SIG-M5 (cell line): ENCODE measurements around the gene CRTAC1.
"Not testable (repeated sequence)": the region's sequence is repeated elsewhere in the genome, so short reads cannot be mapped to it uniquely, and the experiment has no call there.

Source experiments
- DNase-seq: peaks from one replicate; lab custom pipeline; 2025; lab: John Stamatoyannopoulos, UW

Gene CRTAC1

DNA sequence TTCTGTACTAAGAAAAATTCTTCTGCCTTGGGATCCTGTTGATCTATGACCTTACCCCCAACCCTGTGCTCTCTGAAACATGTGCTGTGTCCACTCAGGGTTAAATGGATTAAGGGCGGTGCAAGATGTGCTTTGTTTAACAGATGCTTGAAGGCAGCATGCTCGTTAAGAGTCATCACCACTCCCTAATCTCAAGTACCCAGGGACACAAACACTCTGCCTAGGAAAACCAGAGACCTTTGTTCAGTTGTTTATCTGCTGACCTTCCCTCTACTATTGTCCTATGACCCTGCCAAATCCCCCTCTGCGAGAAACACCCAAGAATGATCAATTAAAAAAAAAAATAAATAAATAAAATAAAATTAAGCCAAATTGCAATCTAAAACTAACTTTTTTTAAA lies 188.3 kb downstream of the CRTAC1 start:
- not testable (repeated sequence) for DNase-seq

DNA sequence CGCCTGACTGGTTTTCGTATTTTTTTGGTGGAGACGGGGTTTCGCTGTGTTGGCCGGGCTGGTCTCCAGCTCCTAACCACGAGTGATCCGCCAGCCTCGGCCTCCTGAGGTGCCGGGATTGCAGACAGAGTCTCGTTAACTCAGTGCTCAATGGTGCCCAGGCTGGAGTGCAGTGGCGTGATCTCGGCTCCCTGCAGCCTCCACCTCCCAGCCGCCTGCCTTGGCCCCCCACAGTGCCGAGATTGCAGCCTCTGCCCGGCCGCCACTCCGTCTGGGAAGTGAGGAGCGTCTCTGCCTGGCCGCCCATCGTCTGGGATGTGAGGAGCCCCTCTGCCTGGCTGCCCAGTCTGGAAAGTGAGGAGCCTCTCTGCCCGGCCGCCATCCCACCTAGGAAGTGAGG lies 189.3 kb downstream of the CRTAC1 start:
- not testable (repeated sequence) for DNase-seq

DNA sequence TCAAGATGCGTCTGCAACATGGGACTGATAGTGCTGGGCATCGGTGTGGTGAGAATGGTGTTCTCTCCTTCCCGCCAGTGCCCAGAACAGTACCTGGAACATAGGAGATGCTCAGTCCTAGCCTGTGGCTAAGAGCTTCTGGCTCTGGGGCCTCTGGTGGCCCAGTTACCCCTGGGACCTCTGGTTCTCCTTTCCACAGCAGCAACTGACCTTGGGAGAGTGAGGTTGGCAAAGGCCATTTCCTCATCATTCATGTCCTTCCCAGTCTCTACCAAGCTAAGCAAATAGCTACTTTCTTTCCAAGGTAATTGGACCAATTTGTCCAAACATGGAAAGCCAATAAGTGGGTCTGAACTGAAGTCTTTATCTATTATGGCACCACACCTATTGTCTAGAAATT lies 192.3 kb downstream of the CRTAC1 start:
- DNase-seq: no peak

DNA sequence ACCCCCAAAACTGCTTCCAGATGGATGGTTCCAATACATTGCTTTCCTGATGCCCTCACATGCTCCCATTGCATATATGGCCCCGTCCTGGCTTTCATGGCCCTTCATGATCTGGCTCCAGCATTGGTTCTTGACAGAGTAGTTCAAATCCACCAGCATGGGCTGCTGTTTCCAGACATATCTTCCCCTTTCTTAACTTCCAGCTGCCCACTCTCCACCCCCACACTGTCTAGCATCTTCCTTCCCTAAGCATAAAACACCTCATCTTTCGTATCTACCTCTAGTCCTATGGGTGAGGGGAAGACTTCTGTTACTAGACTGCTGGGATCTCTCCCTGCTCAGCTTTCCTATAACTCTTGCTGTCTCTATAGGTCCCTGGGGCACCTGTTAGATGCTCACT lies 194.0 kb downstream of the CRTAC1 start:
- no peak for DNase-seq

DNA sequence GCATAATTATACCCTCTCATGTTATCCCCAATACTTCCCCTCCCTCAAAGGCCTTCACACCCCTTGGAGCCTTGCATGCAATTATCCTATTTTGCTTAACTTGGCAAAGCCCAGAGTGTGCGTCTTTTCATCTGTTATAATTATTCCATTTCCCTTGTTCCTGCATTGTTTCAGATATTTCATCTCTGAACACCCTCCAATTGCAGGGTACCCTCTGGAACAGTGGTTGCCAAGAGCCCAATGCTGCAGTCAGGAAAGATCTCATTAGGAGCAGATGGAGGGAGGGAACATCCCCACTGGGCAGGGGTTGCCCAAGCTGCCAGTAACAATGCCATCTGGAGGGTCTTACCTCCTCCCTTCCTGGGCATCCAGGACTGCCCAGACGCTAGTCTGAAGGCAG lies 199.2 kb downstream of the CRTAC1 start:
- DNase-seq: no peak

DNA sequence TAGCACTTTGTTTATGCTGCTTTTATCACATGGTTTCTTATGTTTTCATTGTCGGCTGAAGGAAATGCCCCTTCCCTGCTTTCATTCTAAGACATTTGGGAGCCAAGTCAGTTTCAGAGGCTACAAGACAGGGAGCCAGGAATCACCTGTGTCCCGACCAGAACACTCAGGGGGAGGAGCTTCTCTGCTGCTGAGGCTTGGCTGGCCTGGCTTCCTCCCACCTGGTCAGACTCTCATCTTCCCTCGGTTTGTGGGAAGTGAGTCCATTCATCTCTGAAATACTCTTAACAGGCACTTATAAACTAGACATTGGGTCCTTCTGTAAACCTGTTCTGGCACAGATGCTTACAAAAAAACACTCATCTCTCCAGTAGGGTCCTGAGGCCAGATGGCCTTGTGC lies 200.4 kb downstream of the CRTAC1 start:
- DNase-seq: no peak

DNA sequence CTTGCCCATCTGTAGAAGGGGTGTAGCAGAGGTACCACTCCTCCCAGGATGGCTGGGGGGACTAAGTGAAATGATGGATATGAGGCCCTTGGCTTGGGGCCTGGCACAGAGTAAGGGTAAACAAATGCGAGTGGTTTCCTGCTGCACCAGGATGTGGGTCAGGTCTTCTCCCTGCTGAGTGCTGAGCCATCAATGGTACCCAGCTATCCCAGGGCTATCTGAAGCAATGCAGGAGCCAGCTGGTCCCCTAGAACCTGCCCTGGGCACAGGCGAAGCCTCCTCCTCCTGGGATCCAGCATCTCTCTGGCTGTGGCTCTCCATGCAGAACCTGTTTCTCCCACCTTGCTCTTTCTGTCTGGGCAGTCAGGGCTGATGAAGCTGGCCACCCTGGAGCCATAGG lies 201.7 kb downstream of the CRTAC1 start:
- DNase-seq: no peak

DNA sequence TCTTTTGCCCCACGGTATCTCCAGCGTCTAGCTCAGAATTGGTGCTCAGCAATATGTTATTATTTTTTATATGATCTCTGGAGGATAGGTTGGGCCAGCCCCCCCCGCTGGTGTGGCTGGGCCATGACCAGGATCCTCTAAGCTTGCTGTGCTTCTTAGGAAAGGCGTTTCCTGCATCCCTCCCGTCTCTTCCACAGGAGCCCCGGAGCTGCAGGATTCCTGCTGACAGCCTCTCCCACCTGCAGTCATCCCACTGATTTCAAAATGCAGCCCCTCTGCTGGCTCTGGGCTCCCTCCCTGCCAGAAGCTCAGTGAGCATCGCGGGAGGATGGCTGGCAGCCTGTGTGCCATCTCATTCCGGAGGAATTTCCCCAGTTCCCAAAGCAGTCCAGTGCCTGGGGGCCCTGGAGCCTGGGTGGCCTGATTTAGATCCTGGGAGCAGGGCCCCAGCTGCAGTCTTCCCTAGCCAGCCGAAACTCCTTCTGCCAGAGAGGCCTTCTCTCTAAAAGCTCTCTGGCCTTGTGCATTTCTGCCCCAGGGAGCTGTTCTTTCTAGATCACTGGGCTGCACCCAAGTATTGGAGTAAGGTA lies 202.6 kb downstream of the CRTAC1 start:
- no peak for DNase-seq

DNA sequence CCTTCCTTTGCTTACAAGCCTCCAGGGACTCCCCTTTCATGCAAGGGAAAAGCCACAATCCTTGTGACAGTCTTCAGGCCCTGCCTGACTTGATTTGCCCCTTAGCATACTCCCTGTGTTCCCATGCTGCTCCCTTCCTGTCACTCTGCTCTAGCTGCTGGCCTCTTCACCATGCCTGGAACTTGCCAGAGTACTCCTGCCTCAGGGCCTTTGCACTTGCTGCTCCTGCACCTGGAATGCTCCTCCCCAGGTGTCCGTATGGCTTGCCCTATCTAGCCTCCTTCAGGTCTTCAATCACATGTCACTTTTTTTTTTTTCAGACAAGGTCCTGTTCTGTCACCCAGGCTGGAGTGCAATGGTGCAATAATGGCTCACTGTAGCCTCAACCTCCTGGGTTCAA lies 203.5 kb downstream of the CRTAC1 start:
- DNase-seq: no peak

DNA sequence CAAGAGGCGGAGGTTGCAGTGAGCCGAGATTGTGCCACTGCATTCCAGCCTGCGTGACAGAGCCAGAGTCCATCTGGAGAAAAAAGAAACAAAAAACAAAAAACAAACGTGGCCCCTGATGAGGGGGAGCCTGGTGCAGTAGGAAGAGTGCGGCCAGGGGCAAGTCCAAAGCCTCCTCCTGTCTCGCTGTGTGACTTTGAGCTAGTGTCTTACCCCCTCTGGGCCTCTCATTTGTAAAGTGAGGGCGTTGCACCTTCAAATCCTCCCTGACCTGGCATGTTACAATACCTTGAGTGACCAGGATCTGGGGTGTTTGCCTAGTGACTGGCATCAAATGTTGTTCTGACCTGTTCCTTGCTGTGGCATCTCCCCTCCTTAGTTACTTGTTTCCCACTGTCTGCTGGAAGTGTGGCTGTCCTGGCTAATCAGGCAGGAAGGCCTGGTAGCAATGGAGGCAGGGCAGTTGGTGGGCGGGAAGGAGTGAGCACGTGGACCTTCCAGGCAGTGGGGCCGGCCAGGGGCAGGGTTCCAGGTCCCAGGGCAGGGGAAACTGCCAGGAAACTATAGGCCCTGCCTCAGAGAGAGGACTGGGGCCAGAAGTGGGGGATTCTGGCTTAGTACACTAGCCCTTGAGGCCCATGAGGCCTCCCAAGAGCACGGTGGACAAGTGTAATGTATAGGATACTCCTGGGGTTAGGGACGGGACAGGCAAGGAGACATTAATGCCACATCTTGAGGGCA lies 205.2 kb downstream of the CRTAC1 start:
- DNase-seq: no peak

DNA sequence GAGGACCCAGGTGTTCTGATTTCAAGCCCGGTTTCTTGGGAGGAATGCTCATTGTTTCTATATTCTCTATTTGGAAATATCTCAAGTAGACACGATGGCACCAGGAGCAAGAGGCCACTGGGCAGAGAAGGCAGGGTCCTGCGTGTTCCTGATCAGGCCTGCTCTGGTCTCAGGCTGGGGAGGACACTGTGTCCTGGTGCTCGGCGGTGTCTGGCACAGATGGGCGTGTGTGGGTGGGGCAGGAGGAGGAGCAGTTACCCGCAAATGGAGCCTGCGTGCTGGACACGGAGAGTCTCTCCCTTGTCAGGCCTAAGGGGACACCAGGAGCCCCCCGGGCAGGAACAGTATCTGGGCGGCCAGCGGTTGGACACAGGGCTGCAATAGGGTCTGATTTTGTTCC lies 206.7 kb downstream of the CRTAC1 start:
- DNase-seq: no peak

DNA sequence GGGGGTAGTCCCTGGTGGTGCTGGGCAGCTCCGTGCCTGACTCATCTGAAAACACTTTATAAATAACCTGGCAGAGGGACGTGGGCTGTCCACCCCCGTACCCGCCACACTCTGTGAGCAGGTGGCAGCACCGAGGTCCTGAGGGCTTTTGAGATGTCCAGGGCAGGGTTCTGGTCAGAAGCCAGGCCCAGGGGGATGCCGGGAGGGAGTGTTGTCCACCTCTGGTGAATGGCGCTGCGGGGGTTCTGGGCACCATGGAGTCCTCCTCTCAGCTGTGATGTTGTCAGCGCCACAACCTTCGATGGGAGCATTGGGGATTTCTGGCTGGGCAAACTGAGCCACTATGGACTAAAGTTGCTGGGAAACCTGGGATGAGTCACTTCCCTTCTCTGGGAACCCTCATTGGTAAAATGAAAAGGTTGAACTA lies 208.1 kb downstream of the CRTAC1 start:
- DNase-seq: no peak

DNA sequence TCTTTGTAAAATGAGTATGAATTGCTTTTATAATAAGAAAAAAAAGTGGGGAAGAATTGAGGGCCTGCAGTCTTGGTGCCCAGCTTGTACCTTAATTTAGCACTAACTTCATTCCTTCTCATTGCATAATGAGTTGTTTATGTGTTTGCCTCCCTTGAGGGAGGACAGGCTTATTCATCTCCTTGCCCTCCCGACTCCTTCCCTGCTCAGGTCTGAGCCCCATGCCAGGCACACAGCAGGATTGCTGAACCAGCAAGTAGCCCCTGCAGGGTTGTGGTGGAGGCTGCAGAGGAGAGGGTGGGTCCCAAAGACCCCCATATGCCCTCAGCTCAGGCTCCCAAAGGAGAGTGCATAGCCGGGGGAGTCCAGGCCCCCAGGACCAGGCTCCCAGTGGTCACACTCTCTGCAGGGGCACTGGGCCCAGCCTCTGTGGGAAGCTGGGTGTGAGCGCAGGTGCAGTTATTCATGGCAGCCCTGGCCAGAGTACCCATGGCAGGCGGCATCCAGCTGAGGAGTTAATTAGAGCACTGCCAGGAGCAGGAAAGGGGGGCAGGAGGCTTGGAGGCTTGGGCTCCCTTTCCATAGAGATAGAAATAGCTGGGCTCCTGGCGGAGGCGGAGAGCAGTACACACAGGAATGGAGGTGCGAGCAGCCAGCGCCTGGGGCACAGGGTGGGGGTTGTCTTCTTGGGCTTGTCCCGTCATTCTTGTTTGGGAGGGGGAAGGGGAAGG lies 208.9 kb downstream of the CRTAC1 start:
- DNase-seq: no peak

DNA sequence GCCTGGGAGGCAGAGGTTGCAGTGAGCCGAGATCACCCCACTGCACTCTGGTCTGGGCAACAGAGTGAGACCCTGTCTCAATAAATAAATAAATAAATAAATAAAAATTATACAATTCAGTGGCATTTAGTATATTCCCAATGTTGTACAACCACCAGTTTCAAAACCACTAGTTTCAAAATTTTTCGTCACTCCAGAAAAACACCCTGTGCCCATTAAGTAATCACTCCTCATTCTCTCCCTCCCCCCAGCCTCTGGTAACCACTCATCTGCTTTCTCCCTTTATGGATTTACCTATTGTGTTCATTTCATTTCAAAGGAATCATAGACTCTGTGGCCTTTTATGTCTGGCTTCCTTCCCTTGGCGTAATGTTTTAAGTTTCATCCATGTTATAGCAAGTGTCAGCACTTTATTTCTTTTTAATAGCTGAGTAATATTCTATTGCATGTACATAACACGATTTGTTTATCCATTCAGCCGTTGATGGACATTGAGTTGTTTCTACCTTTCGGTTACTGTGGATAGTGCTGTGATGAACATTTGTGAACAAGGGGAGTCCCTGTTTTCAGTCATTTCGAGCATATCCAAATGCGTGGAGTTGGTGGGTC lies 210.2 kb downstream of the CRTAC1 start:
- DNase-seq: no peak

DNA sequence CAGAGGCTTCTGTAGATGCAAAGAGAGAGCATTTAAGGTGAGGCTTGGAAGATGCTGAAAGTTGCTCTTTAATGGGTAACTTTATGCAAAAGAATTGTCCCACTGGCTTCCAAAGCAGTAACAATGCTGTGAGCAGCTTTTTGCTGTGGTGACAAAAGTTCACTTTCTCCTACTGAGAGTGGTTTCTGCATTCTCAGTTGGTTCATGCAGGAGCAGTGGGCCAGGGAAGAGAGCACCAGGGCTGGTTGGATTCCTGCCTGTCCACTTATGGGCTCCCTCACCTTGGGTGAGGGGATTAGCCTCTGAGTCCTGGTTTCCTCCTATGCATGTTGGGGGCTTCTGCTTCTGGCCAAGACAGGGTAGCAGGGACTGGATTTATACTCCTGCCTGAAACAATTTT lies 211.8 kb downstream of the CRTAC1 start:
- no peak for DNase-seq

DNA sequence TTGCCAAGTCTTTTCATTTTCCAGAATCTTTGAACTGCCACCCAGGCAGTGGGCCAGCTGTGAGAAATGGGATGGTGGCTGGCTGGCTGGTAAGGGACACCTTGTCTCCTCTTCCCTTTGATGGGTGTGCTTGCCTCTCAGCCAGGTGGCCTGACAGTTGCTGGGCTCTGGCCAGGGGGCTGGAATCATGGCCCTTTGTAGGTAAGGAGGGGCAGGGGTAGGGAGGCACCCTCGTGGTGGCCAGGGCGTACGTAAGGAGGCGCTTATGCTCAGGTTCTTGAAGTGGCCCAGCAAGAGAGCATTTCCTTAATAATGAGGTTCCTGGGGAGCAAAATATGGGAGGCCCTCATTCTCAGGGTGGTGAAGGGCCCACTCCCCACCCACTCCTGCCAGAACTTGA lies 213.8 kb downstream of the CRTAC1 start:
- DNase-seq: no peak
